HG03378 (cell line): ENCODE data around the gene RASGRP2.

Experiments used
- ATAC-seq: cut with Tn5 transposase; IDR thresholded peaks from one replicate; pipeline ENCODE4 v1.9.1; 2021; ENCODE audit warnings: mild to moderate bottlenecking, moderate library complexity; ENCODE audit not compliant: unreplicated experiment

RASGRP2 gene

GRCh38 chr11:64757549-64758329, 13.8 kb upstream of the RASGRP2 start:
- no peak for ATAC-seq

GRCh38 chr11:64755681-64756361, 11.9 kb upstream of the RASGRP2 start:
- ATAC-seq = no peak

DNA sequence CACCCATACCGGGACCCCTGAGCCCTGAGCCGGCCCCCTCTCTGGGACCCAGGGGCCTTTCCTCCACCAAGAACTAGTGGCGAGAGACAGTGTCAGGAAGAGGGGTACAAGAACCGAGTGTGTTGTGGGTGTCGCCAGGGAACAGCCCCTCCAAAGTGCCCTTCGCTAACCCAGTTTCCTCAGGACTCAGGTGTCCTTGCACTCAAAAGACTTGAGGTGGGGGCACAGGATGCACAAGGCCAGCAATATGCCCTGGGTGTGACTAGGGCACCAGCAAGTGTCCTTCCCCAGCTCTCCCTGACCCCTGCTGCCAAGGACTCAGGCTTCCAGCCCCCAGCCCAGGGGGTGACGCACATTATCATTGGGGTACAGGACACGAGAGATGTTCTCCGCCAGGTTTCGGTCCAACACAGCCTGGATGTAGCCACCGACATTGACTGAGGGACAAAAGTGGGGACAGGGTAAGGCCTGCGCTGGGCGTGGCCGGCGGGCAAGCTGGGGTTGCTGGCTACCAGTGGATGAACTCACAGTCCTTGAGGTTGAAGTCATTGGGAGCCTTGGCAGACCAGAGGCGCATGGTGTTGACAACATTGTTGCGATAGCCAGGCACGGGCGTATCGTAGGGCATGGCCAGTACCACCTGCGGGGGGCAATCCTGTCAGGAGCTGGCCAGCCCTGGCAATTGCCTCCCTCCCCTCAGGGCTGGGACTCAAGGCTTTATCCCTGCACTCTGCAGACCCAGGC, 11.1 kb upstream of the RASGRP2 start:
- no peak for ATAC-seq

DNA sequence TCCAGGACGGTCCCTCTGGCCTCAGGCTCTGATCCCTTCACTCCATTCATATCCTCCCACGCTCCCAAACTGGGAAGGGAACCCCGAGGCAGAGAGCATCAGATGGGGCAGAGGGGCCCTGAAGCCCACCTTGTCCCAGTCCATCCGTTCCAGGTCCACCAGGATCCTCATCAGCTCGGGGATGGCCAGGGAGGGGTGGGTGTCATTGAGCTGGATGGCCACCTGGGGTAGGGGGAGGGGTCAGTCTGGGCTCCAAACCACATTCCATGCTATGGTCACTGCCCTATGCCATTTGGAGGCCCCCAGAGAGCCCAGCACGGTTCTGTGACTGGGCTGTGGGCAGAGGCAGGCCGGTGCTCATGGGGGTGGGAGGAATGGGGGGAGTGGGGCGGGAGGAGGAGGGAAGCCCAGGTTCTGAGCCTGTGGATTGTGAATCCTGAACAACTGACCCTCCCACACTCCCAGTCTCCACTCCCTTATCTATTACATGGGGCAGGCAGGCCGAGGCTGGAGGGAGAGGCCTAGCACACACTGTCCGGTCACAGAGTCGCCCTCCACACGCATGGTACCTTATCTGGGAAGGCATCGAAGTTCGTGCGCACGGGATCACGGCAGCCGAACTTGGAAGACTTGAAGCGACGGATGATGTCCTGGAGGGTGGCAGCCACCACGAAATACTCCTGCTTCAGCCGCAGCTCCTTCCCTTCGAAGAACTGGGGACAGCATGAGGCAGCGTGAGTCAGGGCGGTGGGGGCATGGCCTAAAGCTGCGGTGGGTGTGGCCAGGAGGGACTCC, 10.4 kb upstream of the RASGRP2 start:
- no peak for ATAC-seq

DNA sequence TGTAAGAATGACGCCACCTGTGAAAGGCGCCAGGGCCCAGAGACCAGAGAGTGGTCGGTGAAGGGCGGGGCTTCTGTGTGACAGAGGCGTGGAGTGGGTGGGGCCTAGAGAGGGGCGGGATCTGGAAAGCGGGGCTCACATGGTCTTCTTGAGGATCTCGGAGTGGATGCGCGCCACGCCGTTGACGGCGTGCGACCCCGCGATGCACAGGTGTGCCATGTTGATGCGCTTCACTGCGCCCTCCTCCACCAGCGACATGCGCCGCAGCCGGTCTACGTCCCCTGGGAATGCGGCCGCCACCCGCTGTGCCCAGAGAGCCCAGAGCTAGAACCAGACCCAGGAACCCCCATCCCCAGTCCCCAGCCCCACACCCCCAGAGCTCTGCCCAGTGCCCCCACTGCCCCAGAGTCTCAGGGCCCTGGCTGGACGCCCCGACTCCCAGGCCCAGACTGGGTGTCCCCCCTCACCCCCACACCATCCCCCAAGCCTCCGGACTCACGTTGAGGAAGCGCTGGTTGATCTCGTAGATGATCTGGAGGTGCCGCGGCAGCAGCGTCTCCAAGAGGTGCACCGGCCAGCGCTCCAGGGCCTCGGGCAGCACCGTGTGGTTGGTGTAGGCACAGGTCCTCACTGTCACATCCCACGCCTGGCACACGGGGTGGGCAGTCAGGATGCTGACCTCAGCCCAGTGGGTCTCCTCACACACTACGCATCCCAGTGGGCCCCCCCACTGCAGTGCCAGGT, 9.6 kb upstream of the RASGRP2 start:
- no peak for ATAC-seq

DNA sequence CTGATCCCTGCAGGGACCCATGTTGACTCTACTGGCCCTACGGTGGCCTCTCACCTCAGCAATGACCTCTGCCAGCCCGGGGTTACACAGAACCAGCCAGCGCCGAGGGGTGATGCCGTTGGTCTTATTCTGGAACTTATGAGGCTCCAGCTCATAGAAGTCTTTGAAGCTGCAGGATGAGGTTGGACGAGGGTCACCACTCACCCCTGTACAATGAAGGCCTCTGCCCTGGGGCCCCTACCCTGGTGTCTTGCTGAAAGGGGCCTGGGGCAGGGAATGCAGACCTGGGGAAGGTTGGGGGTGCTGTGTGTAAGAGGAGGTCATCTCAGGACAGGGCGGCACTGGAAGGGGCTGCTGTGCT, 9.1 kb upstream of the RASGRP2 start:
- no peak for ATAC-seq

GRCh38 chr11:64752175-64752970, 8.4 kb upstream of the RASGRP2 start:
- ATAC-seq = no peak

- ATAC-seq = no peak
Observed at GRCh38 chr11:64751580-64751979, 7.6 kb upstream of the RASGRP2 start.

GRCh38 chr11:64751136-64751535, 7.2 kb upstream of the RASGRP2 start:
- ATAC-seq = no peak

DNA sequence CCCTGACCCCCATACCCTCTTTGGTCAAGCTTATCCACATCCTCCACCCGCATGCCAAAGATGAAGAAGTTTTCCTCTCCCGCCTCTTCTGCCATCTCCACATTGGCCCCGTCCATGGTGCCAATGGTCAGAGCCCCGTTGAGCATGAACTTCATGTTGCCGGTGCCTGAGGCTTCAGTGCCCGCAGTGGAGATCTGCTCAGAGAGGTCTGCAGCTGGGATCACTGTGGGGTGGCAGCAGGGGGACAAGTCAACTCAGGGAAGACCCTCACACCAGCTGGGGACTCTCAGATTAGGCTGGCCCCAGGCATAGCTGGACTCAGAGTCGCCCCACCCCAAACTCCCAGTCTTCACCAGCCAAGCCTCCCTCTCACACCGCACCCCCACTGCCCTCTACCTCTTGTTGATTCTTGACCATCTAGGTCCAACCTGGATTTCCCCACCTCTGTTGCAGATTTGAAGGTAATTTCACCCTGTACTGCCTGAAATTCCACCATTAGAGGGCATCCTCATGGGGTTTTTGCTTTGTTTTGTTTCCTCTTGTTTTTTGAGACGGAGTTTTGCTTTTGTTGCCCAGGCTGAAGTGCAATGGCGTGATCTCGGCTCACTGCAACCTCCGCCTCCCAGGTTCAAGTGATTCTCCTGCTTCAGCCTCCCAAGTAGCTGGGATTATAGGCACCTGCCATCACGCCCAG, 6.6 kb upstream of the RASGRP2 start:
- ATAC-seq = no peak

- no peak for ATAC-seq
Observed at GRCh38 chr11:64747961-64748665, 4.2 kb upstream of the RASGRP2 start.

DNA sequence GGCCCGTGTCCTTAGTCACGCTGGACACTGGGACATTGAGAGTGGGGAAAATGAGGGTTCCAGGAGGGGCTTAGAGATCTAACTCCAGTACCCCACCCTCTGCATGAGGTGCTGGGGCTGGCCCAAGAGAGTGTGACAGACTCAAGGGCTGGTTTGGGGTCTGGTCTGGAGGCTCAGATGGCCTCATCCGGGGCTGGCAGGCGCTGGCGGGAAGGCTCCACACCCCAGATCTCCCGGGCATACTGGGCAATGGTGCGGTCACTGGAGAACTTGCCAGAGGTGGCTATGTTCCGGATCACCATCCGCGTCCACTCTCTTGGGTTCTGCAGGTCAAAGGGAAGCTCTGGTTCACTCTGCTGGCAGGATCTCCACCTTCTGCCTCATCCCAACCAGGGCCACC, 2.5 kb upstream of the RASGRP2 start:
- ATAC-seq = no peak

GRCh38 chr11:64745521-64746328, 1.8 kb upstream of the RASGRP2 start:
- ATAC-seq = no peak

DNA sequence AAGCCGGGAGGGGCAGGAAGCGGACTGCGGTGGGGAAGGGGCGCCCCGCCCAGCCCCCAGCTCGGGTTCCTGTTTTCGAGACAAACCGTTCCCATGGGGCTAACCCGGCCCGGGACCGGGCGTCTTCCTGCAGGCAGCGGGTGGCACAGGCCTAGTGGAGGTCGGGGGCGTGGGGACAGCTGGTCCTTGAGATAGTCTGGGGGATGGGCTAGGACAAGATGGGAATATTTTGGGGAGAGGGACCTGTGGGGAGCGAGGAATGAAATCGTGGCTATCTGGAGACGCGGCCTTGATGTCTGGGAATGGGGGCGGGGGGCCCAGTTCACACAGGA, 1.2 kb upstream of the RASGRP2 start:
- no peak for ATAC-seq

DNA sequence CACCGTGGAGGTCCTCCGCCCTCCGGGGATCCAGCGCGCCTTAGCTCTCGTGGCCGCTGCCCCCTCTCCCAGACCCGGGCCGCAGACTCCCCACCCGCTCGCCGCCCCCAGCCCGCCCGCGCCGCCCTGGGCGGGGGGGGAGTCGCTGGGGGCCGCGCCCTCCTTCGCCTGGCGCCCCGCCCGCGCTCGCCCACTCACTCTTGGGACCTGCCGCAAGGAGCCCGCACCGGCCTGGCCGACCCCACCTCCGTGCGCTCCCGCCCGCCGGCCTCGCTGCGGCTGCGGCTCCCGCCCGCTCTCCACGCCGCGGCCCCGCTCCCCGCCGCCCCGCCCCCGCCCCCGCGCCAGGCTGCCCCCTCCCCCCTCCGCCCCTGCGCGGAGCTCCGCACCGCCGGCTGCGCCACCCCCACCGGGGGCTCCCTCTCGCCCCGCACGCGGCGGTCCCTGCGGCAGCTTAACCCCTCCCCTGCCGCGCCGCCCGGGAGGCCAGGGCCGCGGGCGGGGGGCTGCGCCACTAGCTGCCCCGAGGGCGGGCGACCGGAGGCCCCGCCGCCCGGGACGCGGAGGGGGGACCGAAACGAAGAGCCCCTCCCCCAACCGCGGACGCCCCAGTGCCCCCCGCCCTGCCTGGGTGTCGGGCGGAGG, 724 bp upstream of the RASGRP2 start:
- no peak for ATAC-seq

DNA sequence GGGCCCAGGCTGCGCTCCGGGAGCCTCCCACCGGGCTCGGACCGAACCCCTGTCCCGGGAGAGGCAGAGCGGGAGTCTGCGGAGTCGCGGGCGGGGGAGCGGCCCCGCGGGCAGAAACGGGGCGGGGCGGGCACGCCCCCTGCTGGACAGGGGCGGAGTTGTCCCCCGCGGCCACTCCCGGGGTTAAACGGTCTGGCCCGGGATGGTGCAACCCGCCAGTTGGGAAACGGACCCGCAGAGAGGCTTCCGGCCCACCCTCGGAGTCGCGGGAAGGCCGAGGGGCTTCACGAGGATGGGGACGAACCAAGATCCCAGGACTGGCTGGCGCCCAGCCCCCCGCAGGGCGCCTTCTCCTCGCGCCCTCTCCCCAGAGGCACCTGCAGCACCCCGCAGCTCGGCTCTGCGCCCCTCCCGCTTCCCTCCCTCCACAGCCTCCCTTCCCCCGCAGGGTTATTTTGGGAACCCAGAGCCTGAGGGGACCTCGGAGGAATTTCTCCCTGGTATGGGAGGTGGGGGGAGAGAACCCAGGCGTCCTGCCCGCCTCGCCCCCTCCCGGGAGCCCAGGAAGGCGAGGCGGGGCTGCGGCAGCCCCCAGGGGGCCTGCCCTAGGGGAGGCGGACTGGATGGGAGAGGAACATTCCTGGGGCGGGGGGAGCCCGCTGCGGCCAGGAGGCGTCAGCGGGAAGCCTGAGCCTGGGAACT, 902 bp downstream of the RASGRP2 start:
- no peak for ATAC-seq
